Upper lobe of left lung (tissue), 6 donors: ENCODE measurements around the gene PPP2R3B. TPM values are rescaled to one million over a fixed set of nuclear protein-coding genes. Genes with fewer than 3 reads are reported as not detected.

Experiments used
- ATAC-seq, 2 donors: fragments of 200-7000 bp; cut with Tn5 transposase; one replicate each; pipeline ENCODE4 v1.9.1; 2022; ENCODE audit warnings: mild to moderate bottlenecking in 2 of 2, moderate library complexity in 2 of 2; ENCODE audit not compliant: low FRiP score in 2 of 2
- DNase-seq, 2 donors: peaks; one replicate each; pipeline ENCODE4 v3.0.0-alpha.2; 2019 to 2020
- H3K27ac ChIP-seq, 4 donors: fragments of 200-600 bp; sonication (generic); one replicate each; pipeline ENCODE4 v1.5.1; 2016 to 2019
- H3K27me3 ChIP-seq, 4 donors: fragments of 200-600 bp; sonication (generic); one replicate each; pipeline ENCODE4 v1.5.1; 2017 to 2019
- H3K36me3 ChIP-seq, 4 donors: fragments of 200-600 bp; sonication (generic); one replicate each; pipeline ENCODE4 v1.5.1; 2016 to 2019
- H3K4me1 ChIP-seq, 4 donors: fragments of 200-600 bp; sonication (generic); one replicate each; pipeline ENCODE4 v1.5.1; 2018 to 2019
- H3K4me3 ChIP-seq, 4 donors: fragments of 200-600 bp; sonication (generic); one replicate each; pipeline ENCODE4 v1.5.1; 2017 to 2019; ENCODE audit warnings: mild to moderate bottlenecking in 2 of 4, moderate library complexity in 1 of 4
- H3K9me3 ChIP-seq, 4 donors: fragments of 200-600 bp; sonication (generic); one replicate each; pipeline ENCODE4 v1.5.1; 2018 to 2019
- CTCF ChIP-seq, 6 experiments: fragments of 450-650 bp in 4 of 6; fragments of 200-600 bp in 2 of 6; sonication (generic) in 2 of 6; IDR thresholded peaks; one replicate each; pipeline ENCODE4 v1.5.1; 2016 to 2019; ENCODE audit warnings: antibody characterized with exemption in 6 of 6
- EP300 ChIP-seq, 4 donors: sonication (generic); formaldehyde crosslinking; IDR thresholded peaks; one replicate each; pipeline ENCODE4 v1.5.1; 2017; ENCODE audit warnings: antibody characterized with exemption in 4 of 4, control low read depth in 2 of 4
- POLR2A ChIP-seq, 4 donors: fragments of 450-650 bp; IDR thresholded peaks; one replicate each; pipeline ENCODE4 v1.5.1; 2016 to 2017; ENCODE audit warnings: antibody characterized with exemption in 4 of 4, mild to moderate bottlenecking in 2 of 4
- POLR2AphosphoS5 ChIP-seq, 2 donors: sonication (generic); formaldehyde crosslinking; IDR thresholded peaks; one replicate each; pipeline ENCODE4 v1.5.1; 2017; ENCODE audit warnings: antibody characterized with exemption in 2 of 2
- WGBS, 2 donors: methylation state at CpG; one replicate each; pipeline ENCODE4 v1.1.5; 2017 to 2018; 5-methylcytosine and 5-hydroxymethylcytosine counted together
- total RNA-seq, 6 donors: library from RNA; depleted of rRNA in 4 of 6; stranded (reverse); fragments of >200 nt in 4 of 6; gene quantifications; one replicate each; pipeline versions ENCODE4 v1.1.0 to v1.2.1, GENCODE V29; 2016 to 2021
- donor health status: DM: no; HTN: no; CAD: no; lungs with moderate emphysema.
- donor health status: DM: no; HTN: yes; CAD: no; lungs with severe emphysema.

The PPP2R3B gene
- total RNA-seq, 6 donors from 2014 or later: 8.7 to 72.3 (median 15.1) TPM

- no peaks in the 10 kb centered on the region for H3K9me3 ChIP-seq
- DNase-seq (peak in 1 of 2 donors; percentile 65), ATAC-seq (no peak)
- no peak overlapping the region for H3K4me3 ChIP-seq
- WGBS, 2 donors: 95 to 96% methylated on average over 48 to 49 of the region's 63 CpGs
- no peaks in the 10 kb centered on the region for H3K4me1 ChIP-seq
- H3K36me3 ChIP-seq: peaks cover 0 to 19% (median 3%) of the 10 kb centered on the region in 4 donors
- no peak for TF ChIP-seq POLR2AphosphoS5 (IDR thresholded peaks at IDR 0.05)
- TF ChIP-seq EP300 (IDR thresholded peaks at IDR 0.05): no peak
- no peak for TF ChIP-seq CTCF (IDR thresholded peaks at IDR 0.05)
- TF ChIP-seq POLR2A (IDR thresholded peaks at IDR 0.05): no peak
- no peaks in the 10 kb centered on the region for H3K27me3 ChIP-seq
- no peak overlapping the region for H3K27ac ChIP-seq
Measured at GRCh38 chrX:345020-345925, 41.4 kb downstream of the PPP2R3B start.

- H3K4me3 ChIP-seq: no peak overlapping the region
- no peaks in the 10 kb centered on the region for H3K9me3 ChIP-seq
- peaks cover 0 to 19% (median 3%) of the 10 kb centered on the region in 4 donors for H3K36me3 ChIP-seq
- ATAC-seq (no peak), DNase-seq (peak in 1 of 2 donors; percentile 79)
- TF ChIP-seq POLR2A (IDR thresholded peaks at IDR 0.05) (no peak), EP300 (IDR thresholded peaks at IDR 0.05) (no peak), CTCF (IDR thresholded peaks at IDR 0.05) (no peak), POLR2AphosphoS5 (IDR thresholded peaks at IDR 0.05) (no peak)
- no peaks in the 10 kb centered on the region for H3K4me1 ChIP-seq
- H3K27me3 ChIP-seq: no peaks in the 10 kb centered on the region
- 95 to 98% methylated on average over 24 to 27 of the region's 47 CpGs for whole genome bisulfite sequencing, 2 donors
- no peak overlapping the region for H3K27ac ChIP-seq
Measured at GRCh38 chrX:344371-344901, 42.3 kb downstream of the PPP2R3B start.

- Histone ChIP-seq H3K9me3 (no peaks in the 10 kb centered on the region), H3K27ac (no peak overlapping the region), H3K4me1 (no peaks in the 10 kb centered on the region), H3K4me3 (no peak overlapping the region), H3K27me3 (no peaks in the 10 kb centered on the region), H3K36me3 (peaks cover 0 to 17% (median 4%) of the 10 kb centered on the region in 4 donors)
- ATAC-seq (peak in 1 of 2 donors; percentile 44), DNase-seq (peak in 1 of 2 donors; percentile 68)
- no peak for TF ChIP-seq POLR2AphosphoS5 (IDR thresholded peaks at IDR 0.05)
- no peak for TF ChIP-seq POLR2A (IDR thresholded peaks at IDR 0.05)
- no peak for TF ChIP-seq CTCF (IDR thresholded peaks at IDR 0.05)
- no peak for TF ChIP-seq EP300 (IDR thresholded peaks at IDR 0.05)
- WGBS, 2 donors: 93 to 95% methylated on average over 26 to 29 of the region's 36 CpGs
Measured at GRCh38 chrX:341541-342101, 45.1 kb downstream of the PPP2R3B start.

- ATAC-seq: no peak
- TF ChIP-seq POLR2A (IDR thresholded peaks at IDR 0.05) (no peak), EP300 (IDR thresholded peaks at IDR 0.05) (no peak), CTCF (IDR thresholded peaks at IDR 0.05) (no peak), POLR2AphosphoS5 (IDR thresholded peaks at IDR 0.05) (no peak)
- peaks cover 0 to 14% (median 3%) of the 10 kb centered on the region in 4 donors for H3K36me3 ChIP-seq
- DNase-seq: peak in 1 of 2 donors; percentile 48
- 93% methylated on average over 21 to 31 of the region's 52 CpGs for WGBS, 2 donors
- H3K4me3 ChIP-seq: no peak overlapping the region
- H3K4me1 ChIP-seq: no peaks in the 10 kb centered on the region
- H3K27ac ChIP-seq: no peak overlapping the region
- no peaks in the 10 kb centered on the region for H3K27me3 ChIP-seq
- H3K9me3 ChIP-seq: no peaks in the 10 kb centered on the region
Measured at GRCh38 chrX:340641-341423, 45.9 kb downstream of the PPP2R3B start.
